OCI-LY1 (cell line): ENCODE results near the gene PCGF3.
"Not testable (repeated sequence)": the region's sequence is repeated elsewhere in the genome, so short reads cannot be mapped to it uniquely, and the experiment has no call there.

Experiments used
- EZH2 ChIP-seq: fragments of 200-600 bp; sonication (generic), shearing (Covaris generic); IDR thresholded peaks from 2 replicates; pipeline ENCODE4 v1.8.0; 2017; ENCODE audit warnings: borderline replicate concordance, mixed run types, mild to moderate bottlenecking, antibody characterized with exemption, low read length, moderate library complexity, mixed read lengths
- TF ChIP-seq, protein P1 (sequence below): fragments of 200-600 bp; sonication (generic), shearing (Covaris generic); IDR thresholded peaks from 2 replicates; pipeline ENCODE4 v1.5.1; 2017; ENCODE audit warnings: mild to moderate bottlenecking, antibody characterized with exemption, low read length, moderate library complexity, mixed read lengths

DNA sequence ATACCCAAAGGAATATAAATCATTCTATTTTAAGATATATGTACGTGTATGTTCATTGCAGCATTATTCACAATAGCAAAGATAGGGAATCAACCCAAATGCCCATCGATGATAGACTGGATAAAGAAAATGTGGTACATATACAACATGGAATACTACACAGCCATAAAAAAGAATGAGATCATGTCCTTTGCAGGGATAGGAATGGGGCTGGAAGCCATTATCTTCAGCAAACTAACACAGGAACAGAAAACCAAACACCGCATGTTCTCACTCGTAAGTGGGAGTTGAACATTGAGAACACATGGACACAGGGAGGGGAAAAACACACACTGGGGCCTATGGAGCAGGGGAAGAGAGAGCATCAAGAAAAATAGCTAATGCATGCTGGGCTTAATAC, 101.3 kb downstream of the PCGF3 start:
- TF ChIP-seq, protein P1, sequence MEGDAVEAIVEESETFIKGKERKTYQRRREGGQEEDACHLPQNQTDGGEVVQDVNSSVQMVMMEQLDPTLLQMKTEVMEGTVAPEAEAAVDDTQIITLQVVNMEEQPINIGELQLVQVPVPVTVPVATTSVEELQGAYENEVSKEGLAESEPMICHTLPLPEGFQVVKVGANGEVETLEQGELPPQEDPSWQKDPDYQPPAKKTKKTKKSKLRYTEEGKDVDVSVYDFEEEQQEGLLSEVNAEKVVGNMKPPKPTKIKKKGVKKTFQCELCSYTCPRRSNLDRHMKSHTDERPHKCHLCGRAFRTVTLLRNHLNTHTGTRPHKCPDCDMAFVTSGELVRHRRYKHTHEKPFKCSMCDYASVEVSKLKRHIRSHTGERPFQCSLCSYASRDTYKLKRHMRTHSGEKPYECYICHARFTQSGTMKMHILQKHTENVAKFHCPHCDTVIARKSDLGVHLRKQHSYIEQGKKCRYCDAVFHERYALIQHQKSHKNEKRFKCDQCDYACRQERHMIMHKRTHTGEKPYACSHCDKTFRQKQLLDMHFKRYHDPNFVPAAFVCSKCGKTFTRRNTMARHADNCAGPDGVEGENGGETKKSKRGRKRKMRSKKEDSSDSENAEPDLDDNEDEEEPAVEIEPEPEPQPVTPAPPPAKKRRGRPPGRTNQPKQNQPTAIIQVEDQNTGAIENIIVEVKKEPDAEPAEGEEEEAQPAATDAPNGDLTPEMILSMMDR = not testable (repeated sequence)
- TF ChIP-seq EZH2 = not testable (repeated sequence)
